ENCODE measurements around the gene APC2. TPM values are rescaled to one million over a fixed set of nuclear protein-coding genes. Genes with fewer than 3 reads are reported as not detected.
A peak's percentile ranks its signal among the peaks of the same experiment; 100 is the strongest.

The APC2 gene
- polyA plus RNA-seq (2013, experiment 1 of 2; ENCODE audit: insufficient read length): 2.1 TPM
- polyA plus RNA-seq (2013, experiment 2 of 2; ENCODE audit: insufficient read length): 2.2 TPM

- DNase-seq: peak; percentile 74
These were observed at the start of gene APC2 for GRCh38 chr19:1449467-1450442. Gene APC2 (plus strand): TSS chr19:1450121. CDS start chr19:1453002, 2,881 bp downstream.

- no peak for DNase-seq
These were observed 49.4 kb upstream of the APC2 start for GRCh38 chr19:1400281-1401137.

GRCh38 chr19:1401138-1401888 lies 48.6 kb upstream of the APC2 start, which contains the start of gene GAMT:
Gene GAMT (minus strand): TSS chr19:1401542. CDS start chr19:1401476, 66 bp downstream.
- peak; percentile 41 for DNase-seq

GRCh38 chr19:1401889-1402217 lies 48.1 kb upstream of the APC2 start:
- no peak for DNase-seq

- no peak for DNase-seq
These were observed 47.4 kb upstream of the APC2 start for GRCh38 chr19:1402411-1403070.

GRCh38 chr19:1406774-1407527 lies 43.0 kb upstream of the APC2 start:
- DNase-seq: peak; percentile 99

GRCh38 chr19:1407528-1408299 lies 42.2 kb upstream of the APC2 start, which contains the start of gene DAZAP1:
Gene DAZAP1 (plus strand): TSS chr19:1407586. CDS start chr19:1407774, 188 bp downstream.
- DNase-seq: no peak

- peak; percentile 49 for DNase-seq
These were observed 41.4 kb upstream of the APC2 start for GRCh38 chr19:1408300-1409203.

GRCh38 chr19:1409204-1410005 lies 40.5 kb upstream of the APC2 start:
- DNase-seq: no peak

- no peak for DNase-seq
These were observed 39.7 kb upstream of the APC2 start for GRCh38 chr19:1410136-1410786.

GRCh38 chr19:1410789-1411188 lies 39.1 kb upstream of the APC2 start:
- DNase-seq: no peak

GRCh38 chr19:1411255-1412191 lies 38.4 kb upstream of the APC2 start:
- DNase-seq: peak; percentile 38

- DNase-seq: no peak
These were observed 37.5 kb upstream of the APC2 start for GRCh38 chr19:1412323-1412923.

- no peak for DNase-seq
These were observed 36.7 kb upstream of the APC2 start for GRCh38 chr19:1412995-1413800.
